ENCODE measurements around the gene TASP1.

DNA sequence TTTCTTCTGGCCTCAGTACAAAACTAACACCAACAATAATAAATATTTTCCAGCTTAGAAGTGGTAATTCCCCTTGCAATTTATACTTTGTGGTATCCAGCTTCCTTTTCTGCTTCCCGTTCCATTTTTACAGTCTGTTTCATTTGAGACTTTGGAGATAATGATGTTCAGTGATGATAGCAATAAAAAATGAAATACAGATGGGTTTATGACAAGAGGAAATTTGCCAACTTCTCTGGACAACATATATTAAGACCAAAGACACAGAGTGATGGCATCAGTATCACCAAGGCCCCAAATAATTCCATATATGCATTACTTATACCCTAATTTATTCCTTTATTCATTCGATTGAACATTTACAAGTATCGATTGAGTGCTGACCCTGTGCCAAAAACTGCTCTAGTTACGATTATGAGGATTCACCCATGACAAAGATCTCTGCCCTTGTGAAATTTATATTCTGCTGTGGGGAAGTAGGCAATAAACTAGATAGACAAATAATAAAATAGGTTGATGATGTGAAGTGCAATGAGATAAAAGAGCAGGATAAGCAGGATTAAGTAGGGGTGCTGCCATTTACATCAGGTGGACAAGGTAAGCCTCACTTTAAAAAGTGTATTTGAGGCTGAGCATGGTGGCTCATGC is 18.1 kb upstream of the TASP1 start:
- TF ChIP-seq POLR2A (IDR thresholded peaks at IDR 0.05), result no peak
- no peak for TF ChIP-seq EP300 (IDR thresholded peaks at IDR 0.05)
- no peak for TF ChIP-seq POLR2AphosphoS5 (IDR thresholded peaks at IDR 0.05)
- TF ChIP-seq, protein P1, sequence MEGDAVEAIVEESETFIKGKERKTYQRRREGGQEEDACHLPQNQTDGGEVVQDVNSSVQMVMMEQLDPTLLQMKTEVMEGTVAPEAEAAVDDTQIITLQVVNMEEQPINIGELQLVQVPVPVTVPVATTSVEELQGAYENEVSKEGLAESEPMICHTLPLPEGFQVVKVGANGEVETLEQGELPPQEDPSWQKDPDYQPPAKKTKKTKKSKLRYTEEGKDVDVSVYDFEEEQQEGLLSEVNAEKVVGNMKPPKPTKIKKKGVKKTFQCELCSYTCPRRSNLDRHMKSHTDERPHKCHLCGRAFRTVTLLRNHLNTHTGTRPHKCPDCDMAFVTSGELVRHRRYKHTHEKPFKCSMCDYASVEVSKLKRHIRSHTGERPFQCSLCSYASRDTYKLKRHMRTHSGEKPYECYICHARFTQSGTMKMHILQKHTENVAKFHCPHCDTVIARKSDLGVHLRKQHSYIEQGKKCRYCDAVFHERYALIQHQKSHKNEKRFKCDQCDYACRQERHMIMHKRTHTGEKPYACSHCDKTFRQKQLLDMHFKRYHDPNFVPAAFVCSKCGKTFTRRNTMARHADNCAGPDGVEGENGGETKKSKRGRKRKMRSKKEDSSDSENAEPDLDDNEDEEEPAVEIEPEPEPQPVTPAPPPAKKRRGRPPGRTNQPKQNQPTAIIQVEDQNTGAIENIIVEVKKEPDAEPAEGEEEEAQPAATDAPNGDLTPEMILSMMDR (IDR thresholded peaks at IDR 0.05), result no peak
